DND-41 (cell line): Measurements from ENCODE around the gene COL9A3.

ENCODE experiments used
- CTCF ChIP-seq: IDR thresholded peaks from 2 replicates; pipeline ENCODE4 v1.5.1; 2012; ENCODE audit warnings: borderline replicate concordance, low read length, moderate library complexity, mild to moderate bottlenecking; ENCODE audit not compliant: poor library complexity, severe bottlenecking; ENCODE audit errors: extremely low read depth
- EZH2 ChIP-seq: IDR thresholded peaks from 3 replicates; pipeline ENCODE4 v1.6.1; 2012; ENCODE audit warnings: borderline replicate concordance, low read depth, mild to moderate bottlenecking, moderate library complexity, low read length, inconsistent platforms; ENCODE audit not compliant: severe bottlenecking

- no peak for TF ChIP-seq CTCF
- no peak for TF ChIP-seq EZH2
Measured at GRCh38 chr20:62772990-62773844, 43.6 kb upstream of the COL9A3 start.
